HG03520 (cell line): ENCODE results near the gene TTLL8.
"Not testable (repeated sequence)": the region's sequence is repeated elsewhere in the genome, so short reads cannot be mapped to it uniquely, and the experiment has no call there.

ENCODE experiments used
- ATAC-seq: cut with Tn5 transposase; IDR thresholded peaks from one replicate; pipeline ENCODE4 v1.9.1; 2021; ENCODE audit warnings: mild to moderate bottlenecking, moderate library complexity; ENCODE audit not compliant: unreplicated experiment

The TTLL8 gene

GRCh38 chr22:49992921-49993648, 65.0 kb downstream of the TTLL8 start:
- ATAC-seq: no peak

GRCh38 chr22:49991907-49992533, 66.1 kb downstream of the TTLL8 start:
- ATAC-seq: no peak

- ATAC-seq: no peak
Measured at GRCh38 chr22:49991167-49991566, 66.9 kb downstream of the TTLL8 start.

- not testable (repeated sequence) for ATAC-seq
Measured at GRCh38 chr22:49989826-49990225, 68.3 kb downstream of the TTLL8 start.

- no peak for ATAC-seq
Measured at GRCh38 chr22:49986325-49986724, 71.8 kb downstream of the TTLL8 start.

- ATAC-seq: no peak
Measured at GRCh38 chr22:49983148-49984042, 74.7 kb downstream of the TTLL8 start.

- not testable (repeated sequence) for ATAC-seq
Measured at GRCh38 chr22:49981799-49982198, 76.3 kb downstream of the TTLL8 start.

- no peak for ATAC-seq
Measured at GRCh38 chr22:49979587-49980264, 78.4 kb downstream of the TTLL8 start.

GRCh38 chr22:49977578-49977977, 80.5 kb downstream of the TTLL8 start:
- ATAC-seq: no peak

GRCh38 chr22:49976439-49977175, 81.5 kb downstream of the TTLL8 start:
- no peak for ATAC-seq

GRCh38 chr22:49975543-49976389, 82.3 kb downstream of the TTLL8 start:
- ATAC-seq: no peak

GRCh38 chr22:49973018-49973961, 84.8 kb downstream of the TTLL8 start:
- no peak for ATAC-seq

- ATAC-seq: no peak
Measured at GRCh38 chr22:49972163-49973017, 85.7 kb downstream of the TTLL8 start.

GRCh38 chr22:49971232-49972162, 86.6 kb downstream of the TTLL8 start:
- peak; percentile 15 for ATAC-seq

GRCh38 chr22:49970528-49971231, 87.4 kb downstream of the TTLL8 start:
- ATAC-seq: peak; percentile 54
